OCI-LY7 (cell line): Measurements from ENCODE around the gene SWT1. TPM values are rescaled to one million over a fixed set of nuclear protein-coding genes. Genes with fewer than 3 reads are reported as not detected.

ENCODE experiments used
- BruUV-seq: library from RNA; stranded (reverse); fragments of 400-500 nt; replicated peaks from 2 replicates; lab custom pipeline; 2021; lab: Mats Ljungman, UMichigan
- CTCF ChIA-PET: fragments of 300-600 bp; sonication (Branson Sonifier 250); formaldehyde crosslinking; loops from one replicate; lab custom pipeline; 2022; ENCODE audit warnings: antibody characterized with exemption; ENCODE audit not compliant: unreplicated experiment; lab: Charles Lee
- POLR2A ChIA-PET: fragments of 300-600 bp; sonication (Branson Sonifier 250); formaldehyde crosslinking; loops from one replicate; lab custom pipeline; 2022; ENCODE audit warnings: antibody characterized with exemption; lab: Charles Lee
- DNase-seq: peaks from one replicate; pipeline ENCODE4 v3.0.0-alpha.2; 2015; ENCODE audit warnings: low spot score
- H2AFZ ChIP-seq: fragments of 200-600 bp; sonication (generic), shearing (Covaris generic); 2 replicates; pipeline ENCODE4 v1.6.1; 2014; ENCODE audit warnings: mild to moderate bottlenecking, antibody characterized with exemption, low read length, moderate library complexity
- H3K27ac ChIP-seq: fragments of 200-600 bp; sonication (generic); 2 replicates; pipeline ENCODE4 v1.5.1; 2014; ENCODE audit warnings: mixed run types, low read depth, mild to moderate bottlenecking, moderate library complexity, low read length, inconsistent platforms; ENCODE audit not compliant: poor library complexity, severe bottlenecking
- H3K36me3 ChIP-seq: fragments of 200-600 bp; sonication (generic); 2 replicates; pipeline ENCODE4 v1.6.1; 2014; ENCODE audit warnings: mild to moderate bottlenecking, antibody characterized with exemption, low read length, moderate library complexity, mixed read lengths; ENCODE audit not compliant: insufficient read depth
- H3K4me1 ChIP-seq: fragments of 200-600 bp; sonication (generic); 2 replicates; pipeline ENCODE4 v1.5.1; 2014; ENCODE audit warnings: mild to moderate bottlenecking, low read length; ENCODE audit not compliant: insufficient read depth, poor library complexity, severe bottlenecking
- H3K4me2 ChIP-seq: fragments of 200-600 bp; sonication (generic); 2 replicates; pipeline ENCODE4 v1.6.1; 2014; ENCODE audit warnings: mild to moderate bottlenecking, low read length
- H3K4me3 ChIP-seq: fragments of 200-600 bp; sonication (generic); 2 replicates; pipeline ENCODE4 v1.5.1; 2014; ENCODE audit warnings: mild to moderate bottlenecking, low read depth, low read length; ENCODE audit not compliant: poor library complexity, severe bottlenecking
- H3K79me2 ChIP-seq: fragments of 200-600 bp; sonication (generic); 2 replicates; pipeline ENCODE4 v1.6.1; 2016; ENCODE audit warnings: low read depth, mild to moderate bottlenecking, low read length, moderate library complexity, mixed read lengths; ENCODE audit not compliant: insufficient read depth
- H3K9me2 ChIP-seq: fragments of 200-600 bp; sonication (generic); 2 replicates; pipeline ENCODE4 v1.6.1; 2016; ENCODE audit warnings: mild to moderate bottlenecking, low read length, mixed read lengths; ENCODE audit not compliant: insufficient read depth
- H3K9me3 ChIP-seq: fragments of 200-600 bp; sonication (generic); 2 replicates; pipeline ENCODE4 v1.6.1; 2014; ENCODE audit warnings: mild to moderate bottlenecking, mixed run types, low read length, mixed read lengths
- H4K20me1 ChIP-seq: fragments of 200-600 bp; sonication (generic); 2 replicates; pipeline ENCODE4 v1.6.1; 2014; ENCODE audit warnings: mild to moderate bottlenecking, antibody characterized with exemption, low read length, moderate library complexity, mixed read lengths; ENCODE audit not compliant: insufficient read depth
- CTCF ChIP-seq: fragments of 200-600 bp; sonication (generic); conservative IDR thresholded peaks from 2 replicates; pipeline ENCODE4 v1.5.1; 2014; ENCODE audit warnings: mild to moderate bottlenecking, antibody characterized with exemption, low read length, moderate library complexity, mixed read lengths
- EZH2phosphoT487 ChIP-seq: fragments of 200-600 bp; sonication (generic); IDR thresholded peaks from 2 replicates; pipeline ENCODE4 v1.6.1; 2018; ENCODE audit warnings: low read depth, borderline replicate concordance, mild to moderate bottlenecking, mixed run types, antibody characterized with exemption, low read length, moderate library complexity, mixed read lengths
- intact Hi-C: fragments of 100-400 bp; cut with micrococcal nuclease; formaldehyde crosslinking; loops from one replicate; pipeline ENCODE4 v1.10.0; 2022; ENCODE audit not compliant: unreplicated experiment
- total RNA-seq, 2 experiments: library from RNA; depleted of rRNA in 1 of 2; stranded (reverse); fragments of >200 nt in 1 of 2; shearing (Covaris generic) in 1 of 2; gene quantifications; 2 replicates each; pipeline ENCODE4 v1.2.3, GENCODE V29; 2014 to 2022

Gene SWT1
- total RNA-seq, 2 experiments from 2014 or later: 2.1 to 2.6 TPM

- Histone ChIP-seq H3K9me3 (no peaks in the 10 kb centered on the region), H3K79me2 (no peaks in the 10 kb centered on the region), H3K9me2 (no peaks in the 10 kb centered on the region), H4K20me1 (no peaks in the 10 kb centered on the region), H3K36me3 (peaks cover 3% of the 10 kb centered on the region), H3K4me3 (no peak overlapping the region), H3K4me2 (no peak overlapping the region), H3K4me1 (no peaks in the 10 kb centered on the region), H2AFZ (no peak overlapping the region), H3K27ac (no peak overlapping the region)
- BruUV-seq: no TSS peak
- POLR2A ChIA-PET: interaction anchor here (0.6 kb wide), 1 partner anchor 1698 kb away, joined by 3 read pairs; no protein-coding TSS in a partner anchor
- no peak for DNase-seq
- CTCF ChIA-PET: no interaction called here
- intact Hi-C loops: no loop called here
- TF ChIP-seq EZH2phosphoT487 (no peak), CTCF (no peak)
Observed at GRCh38 chr1:185288435-185288834, 131.5 kb downstream of the SWT1 start.

GRCh38 chr1:185289880-185290279 is 132.9 kb downstream of the SWT1 start:
- no TSS peak for BruUV-seq
- TF ChIP-seq EZH2phosphoT487: no peak
- no peak for TF ChIP-seq CTCF
- Histone ChIP-seq H3K4me2 (no peak overlapping the region), H4K20me1 (no peaks in the 10 kb centered on the region), H3K79me2 (no peaks in the 10 kb centered on the region), H3K36me3 (peaks cover 17% of the 10 kb centered on the region), H2AFZ (no peak overlapping the region), H3K9me3 (no peaks in the 10 kb centered on the region), H3K9me2 (no peaks in the 10 kb centered on the region), H3K27ac (no peak overlapping the region), H3K4me1 (no peaks in the 10 kb centered on the region), H3K4me3 (no peak overlapping the region)
- no peak for DNase-seq
- POLR2A ChIA-PET: no interaction called here
- CTCF ChIA-PET: no interaction called here
- intact Hi-C loops: no loop called here

GRCh38 chr1:185291159-185291558 is 134.2 kb downstream of the SWT1 start:
- no peak overlapping the region for H3K4me2 ChIP-seq
- BruUV-seq: no TSS peak
- TF ChIP-seq CTCF: no peak
- TF ChIP-seq EZH2phosphoT487: no peak
- intact Hi-C loops: no loop called here
- H3K9me3 ChIP-seq: no peaks in the 10 kb centered on the region
- no peaks in the 10 kb centered on the region for H3K79me2 ChIP-seq
- no peaks in the 10 kb centered on the region for H3K4me1 ChIP-seq
- no peaks in the 10 kb centered on the region for H3K9me2 ChIP-seq
- no peak overlapping the region for H3K27ac ChIP-seq
- H3K36me3 ChIP-seq: peaks cover 30% of the 10 kb centered on the region
- no peak overlapping the region for H2AFZ ChIP-seq
- ChIA-PET POLR2A (interaction anchor here (1.0 to 1.6 kb wide), 4 partner anchors 10 to 1122 kb away, joined by 3 to 7 read pairs (median 4); no protein-coding TSS in a partner anchor), CTCF (no interaction called here)
- no peaks in the 10 kb centered on the region for H4K20me1 ChIP-seq
- DNase-seq: no peak
- H3K4me3 ChIP-seq: no peak overlapping the region
